HEK293 (cell line): ENCODE data around the gene DENND2C.

Experiments
- EGR2 ChIP-seq: fragments of 450-650 bp; formaldehyde crosslinking; IDR thresholded peaks from 2 replicates; pipeline ENCODE4 v1.5.1; 2016; ENCODE audit warnings: low read depth, missing biosample characterization, missing genetic modification characterization
- TCF7L2 ChIP-seq: IDR thresholded peaks from 2 replicates; pipeline ENCODE4 v1.6.1; 2011; ENCODE audit warnings: low read depth, mild to moderate bottlenecking, inconsistent platforms, low read length, moderate library complexity, borderline replicate concordance
- ZNF660 ChIP-seq: fragments of 450-650 bp; IDR thresholded peaks from 2 replicates; pipeline ENCODE4 v1.5.1; 2018; ENCODE audit warnings: missing biosample characterization, mild to moderate bottlenecking, missing genetic modification characterization
- ZSCAN30 ChIP-seq: fragments of 450-650 bp; IDR thresholded peaks from 2 replicates; pipeline ENCODE4 v1.5.1; 2018; ENCODE audit warnings: missing biosample characterization, mild to moderate bottlenecking, missing genetic modification characterization, moderate library complexity
- TF ChIP-seq, protein P1 (sequence below): fragments of 450-650 bp; formaldehyde crosslinking; IDR thresholded peaks from 2 replicates; pipeline ENCODE4 v1.5.1; 2017; ENCODE audit warnings: missing biosample characterization, missing genetic modification characterization

DNA sequence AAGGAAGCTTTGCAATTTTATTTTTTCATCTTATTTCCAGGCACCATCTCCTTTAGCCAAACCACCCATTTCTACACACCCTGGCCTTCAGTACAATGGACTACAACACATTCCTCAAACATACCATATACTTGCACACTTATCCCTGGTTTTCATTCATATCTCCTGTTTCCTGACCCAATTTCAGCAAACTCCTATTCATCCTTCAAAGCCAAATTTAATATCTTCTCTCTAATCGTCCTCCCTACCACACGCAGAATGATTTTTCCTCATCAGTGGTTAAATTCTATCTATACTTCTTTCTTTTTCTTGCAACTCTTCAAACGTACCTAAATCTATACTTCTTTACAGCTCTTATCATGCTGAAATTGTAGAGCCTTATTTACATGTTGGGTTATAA lies 2.9 kb downstream of the DENND2C start:
- TF ChIP-seq ZSCAN30 (tag by site-specific recombination) (no peak), EGR2 (tag by site-specific recombination) (no peak), ZNF660 (no peak), TCF7L2 (no peak)
- TF ChIP-seq, protein P1, sequence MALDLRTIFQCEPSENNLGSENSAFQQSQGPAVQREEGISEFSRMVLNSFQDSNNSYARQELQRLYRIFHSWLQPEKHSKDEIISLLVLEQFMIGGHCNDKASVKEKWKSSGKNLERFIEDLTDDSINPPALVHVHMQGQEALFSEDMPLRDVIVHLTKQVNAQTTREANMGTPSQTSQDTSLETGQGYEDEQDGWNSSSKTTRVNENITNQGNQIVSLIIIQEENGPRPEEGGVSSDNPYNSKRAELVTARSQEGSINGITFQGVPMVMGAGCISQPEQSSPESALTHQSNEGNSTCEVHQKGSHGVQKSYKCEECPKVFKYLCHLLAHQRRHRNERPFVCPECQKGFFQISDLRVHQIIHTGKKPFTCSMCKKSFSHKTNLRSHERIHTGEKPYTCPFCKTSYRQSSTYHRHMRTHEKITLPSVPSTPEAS = no peak
